HEK293 (cell line): ENCODE results near the gene PPAT.
"Not testable (repeated sequence)": the region's sequence is repeated elsewhere in the genome, so short reads cannot be mapped to it uniquely, and the experiment has no call there.

Experiments
- CTCF ChIA-PET: fragments of 350-600 bp; formaldehyde crosslinking; extraction: SDS; loops from one replicate; lab custom pipeline; 2021; ENCODE audit warnings: antibody characterized with exemption; lab: Yijun Ruan, JAX
- POLR2A ChIA-PET: fragments of 300-600 bp; formaldehyde crosslinking; extraction: SDS; loops from one replicate; lab custom pipeline; 2020; ENCODE audit warnings: antibody characterized with exemption, inconsistent platforms; lab: Yijun Ruan, JAX
- H3K27ac ChIP-seq: fragments of 200-500 bp; sonication (Bioruptor generic); 2 replicates; pipeline ENCODE4 v1.5.1; 2014; ENCODE audit warnings: low read depth, low read length, control low read depth, inconsistent platforms; ENCODE audit errors: extremely low read depth
- H3K36me3 ChIP-seq, 2 experiments: fragments of 200-500 bp in 1 of 2; sonication (Bioruptor generic) in 1 of 2; 1 replicate in 1 of 2; 2 replicates in 1 of 2; pipeline ENCODE4 v1.5.1; 2014 to 2017; ENCODE audit warnings: inconsistent platforms in 2 of 2, low read length in 2 of 2; ENCODE audit not compliant: control insufficient read depth in 2 of 2, insufficient read depth in 1 of 2
- H3K4me1 ChIP-seq: fragments of 200-500 bp; sonication (Bioruptor generic); 2 replicates; pipeline ENCODE4 v1.5.1; 2014; ENCODE audit warnings: mild to moderate bottlenecking, low read length, inconsistent platforms; ENCODE audit not compliant: control insufficient read depth, insufficient read depth
- H3K4me3 ChIP-seq: 2 replicates; pipeline ENCODE4 v1.5.1; 2011; ENCODE audit warnings: low read depth, mild to moderate bottlenecking, control low read depth, low read length, moderate library complexity
- H3K9me3 ChIP-seq: fragments of 200-500 bp; sonication (Bioruptor generic); 2 replicates; pipeline ENCODE4 v1.5.1; 2014; ENCODE audit warnings: low read depth, low read length, inconsistent platforms; ENCODE audit not compliant: control insufficient read depth, insufficient read depth
- KLF10 ChIP-seq: fragments of 450-650 bp; IDR thresholded peaks from 2 replicates; pipeline ENCODE4 v1.5.1; 2018; ENCODE audit warnings: missing biosample characterization, mild to moderate bottlenecking, missing genetic modification characterization
- KLF8 ChIP-seq: fragments of 450-650 bp; formaldehyde crosslinking; IDR thresholded peaks from 2 replicates; pipeline ENCODE4 v1.5.1; 2016; ENCODE audit warnings: missing biosample characterization, missing genetic modification characterization
- SETDB1 ChIP-seq: IDR thresholded peaks from one replicate; pipeline ENCODE4 v1.6.1; 2017; ENCODE audit warnings: mild to moderate bottlenecking, low read length, moderate library complexity, mixed read lengths; ENCODE audit not compliant: insufficient read length
- ZFP37 ChIP-seq: fragments of 450-650 bp; formaldehyde crosslinking; IDR thresholded peaks from 2 replicates; pipeline ENCODE4 v1.5.1; 2016; ENCODE audit warnings: missing biosample characterization, missing genetic modification characterization
- ZFP69B ChIP-seq: fragments of 450-650 bp; formaldehyde crosslinking; IDR thresholded peaks from 2 replicates; pipeline ENCODE4 v1.5.1; 2016; ENCODE audit warnings: missing biosample characterization, missing genetic modification characterization
- ZNF223 ChIP-seq: fragments of 450-650 bp; formaldehyde crosslinking; IDR thresholded peaks from 2 replicates; pipeline ENCODE4 v1.5.1; 2016; ENCODE audit warnings: missing biosample characterization, missing genetic modification characterization
- ZNF366 ChIP-seq: fragments of 450-650 bp; formaldehyde crosslinking; conservative IDR thresholded peaks from 2 replicates; pipeline ENCODE4 v1.5.1; 2016; ENCODE audit warnings: missing biosample characterization, missing genetic modification characterization
- ZNF558 ChIP-seq: fragments of 450-650 bp; formaldehyde crosslinking; IDR thresholded peaks from 2 replicates; pipeline ENCODE4 v1.5.1; 2016; ENCODE audit warnings: missing biosample characterization, missing genetic modification characterization
- ZNF670 ChIP-seq: fragments of 450-650 bp; formaldehyde crosslinking; IDR thresholded peaks from 2 replicates; pipeline ENCODE4 v1.5.1; 2016; ENCODE audit warnings: missing biosample characterization, missing genetic modification characterization, low read depth
- ZNF785 ChIP-seq: fragments of 450-650 bp; formaldehyde crosslinking; IDR thresholded peaks from 2 replicates; pipeline ENCODE4 v1.5.1; 2016; ENCODE audit warnings: missing biosample characterization, missing genetic modification characterization
- ZNF791 ChIP-seq: fragments of 450-650 bp; formaldehyde crosslinking; IDR thresholded peaks from 2 replicates; pipeline ENCODE4 v1.5.1; 2016; ENCODE audit warnings: missing biosample characterization, missing genetic modification characterization
- TF ChIP-seq, protein P1 (sequence below): fragments of 450-650 bp; formaldehyde crosslinking; IDR thresholded peaks from 2 replicates; pipeline ENCODE4 v1.5.1; 2016; ENCODE audit warnings: missing biosample characterization, missing genetic modification characterization, borderline replicate concordance
- TF ChIP-seq, protein P2 (sequence below): fragments of 450-650 bp; formaldehyde crosslinking; IDR thresholded peaks from 2 replicates; pipeline ENCODE4 v1.5.1; 2016; ENCODE audit warnings: missing biosample characterization, missing genetic modification characterization
- TF ChIP-seq, protein P3 (sequence below): fragments of 450-650 bp; IDR thresholded peaks from 2 replicates; pipeline ENCODE4 v1.5.1; 2018; ENCODE audit warnings: missing biosample characterization, mild to moderate bottlenecking, missing genetic modification characterization
- TF ChIP-seq, protein P4 (sequence below): fragments of 450-650 bp; formaldehyde crosslinking; IDR thresholded peaks from 2 replicates; pipeline ENCODE4 v1.5.1; 2016; ENCODE audit warnings: missing biosample characterization, missing genetic modification characterization

PPAT gene

DNA sequence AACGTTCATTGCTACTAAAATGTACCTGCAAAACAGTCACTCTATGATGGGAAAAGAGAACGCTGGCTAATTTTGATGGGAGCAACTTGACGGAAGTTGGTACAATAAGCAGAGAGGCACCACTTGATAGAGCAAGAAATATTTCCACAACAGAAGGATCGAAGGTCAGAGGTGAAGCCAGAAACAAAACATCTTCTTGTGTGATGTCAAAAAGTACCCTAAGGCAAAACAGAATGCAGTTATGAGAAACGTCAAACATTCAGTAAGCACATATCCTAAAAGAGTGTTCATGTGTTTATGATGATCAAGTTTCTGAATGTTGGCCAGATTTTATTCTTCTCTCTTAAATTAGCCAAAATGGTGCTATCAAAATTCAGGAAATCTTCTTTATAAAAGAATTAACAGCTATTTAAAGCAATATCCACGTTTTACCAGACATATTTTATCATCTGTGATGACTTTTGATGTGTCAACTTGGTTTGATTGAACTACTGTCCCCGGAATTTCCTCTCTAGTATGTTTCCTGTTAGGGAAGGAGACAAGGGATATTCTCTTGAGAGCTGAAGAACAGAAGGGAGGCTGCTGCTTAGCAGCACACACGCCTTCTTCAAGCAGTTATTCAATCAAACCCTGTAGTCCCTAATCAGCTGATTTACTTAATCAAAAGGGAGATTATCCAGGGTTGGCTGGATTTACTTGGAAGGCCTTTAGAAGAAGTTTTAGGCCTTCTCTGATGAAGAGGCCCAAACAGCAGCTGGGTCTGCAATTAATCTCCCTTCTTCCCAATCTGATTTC lies 63.8 kb downstream of the PPAT start (continued):
- TF ChIP-seq, protein P1, sequence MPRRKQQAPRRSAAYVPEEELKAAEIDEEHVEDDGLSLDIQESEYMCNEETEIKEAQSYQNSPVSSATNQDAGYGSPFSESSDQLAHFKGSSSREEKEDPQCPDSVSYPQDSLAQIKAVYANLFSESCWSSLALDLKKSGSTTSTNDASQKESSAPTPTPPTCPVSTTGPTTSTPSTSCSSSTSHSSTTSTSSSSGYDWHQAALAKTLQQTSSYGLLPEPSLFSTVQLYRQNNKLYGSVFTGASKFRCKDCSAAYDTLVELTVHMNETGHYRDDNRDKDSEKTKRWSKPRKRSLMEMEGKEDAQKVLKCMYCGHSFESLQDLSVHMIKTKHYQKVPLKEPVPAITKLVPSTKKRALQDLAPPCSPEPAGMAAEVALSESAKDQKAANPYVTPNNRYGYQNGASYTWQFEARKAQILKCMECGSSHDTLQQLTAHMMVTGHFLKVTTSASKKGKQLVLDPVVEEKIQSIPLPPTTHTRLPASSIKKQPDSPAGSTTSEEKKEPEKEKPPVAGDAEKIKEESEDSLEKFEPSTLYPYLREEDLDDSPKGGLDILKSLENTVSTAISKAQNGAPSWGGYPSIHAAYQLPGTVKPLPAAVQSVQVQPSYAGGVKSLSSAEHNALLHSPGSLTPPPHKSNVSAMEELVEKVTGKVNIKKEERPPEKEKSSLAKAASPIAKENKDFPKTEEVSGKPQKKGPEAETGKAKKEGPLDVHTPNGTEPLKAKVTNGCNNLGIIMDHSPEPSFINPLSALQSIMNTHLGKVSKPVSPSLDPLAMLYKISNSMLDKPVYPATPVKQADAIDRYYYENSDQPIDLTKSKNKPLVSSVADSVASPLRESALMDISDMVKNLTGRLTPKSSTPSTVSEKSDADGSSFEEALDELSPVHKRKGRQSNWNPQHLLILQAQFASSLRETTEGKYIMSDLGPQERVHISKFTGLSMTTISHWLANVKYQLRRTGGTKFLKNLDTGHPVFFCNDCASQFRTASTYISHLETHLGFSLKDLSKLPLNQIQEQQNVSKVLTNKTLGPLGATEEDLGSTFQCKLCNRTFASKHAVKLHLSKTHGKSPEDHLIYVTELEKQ (tag by site-specific recombination) = no peak
- no peak for TF ChIP-seq ZNF785 (tag by site-specific recombination)
- no peak for TF ChIP-seq ZNF558 (tag by site-specific recombination)
- TF ChIP-seq, protein P2, sequence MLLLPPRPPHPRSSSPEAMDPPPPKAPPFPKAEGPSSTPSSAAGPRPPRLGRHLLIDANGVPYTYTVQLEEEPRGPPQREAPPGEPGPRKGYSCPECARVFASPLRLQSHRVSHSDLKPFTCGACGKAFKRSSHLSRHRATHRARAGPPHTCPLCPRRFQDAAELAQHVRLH (tag by site-specific recombination) = no peak
- TF ChIP-seq ZFP37 (tag by site-specific recombination) = no peak
- no peak for TF ChIP-seq ZNF791 (tag by site-specific recombination)
- TF ChIP-seq ZNF223 (tag by site-specific recombination) = no peak
- no peak for TF ChIP-seq KLF8 (tag by site-specific recombination)
- TF ChIP-seq, protein P3, sequence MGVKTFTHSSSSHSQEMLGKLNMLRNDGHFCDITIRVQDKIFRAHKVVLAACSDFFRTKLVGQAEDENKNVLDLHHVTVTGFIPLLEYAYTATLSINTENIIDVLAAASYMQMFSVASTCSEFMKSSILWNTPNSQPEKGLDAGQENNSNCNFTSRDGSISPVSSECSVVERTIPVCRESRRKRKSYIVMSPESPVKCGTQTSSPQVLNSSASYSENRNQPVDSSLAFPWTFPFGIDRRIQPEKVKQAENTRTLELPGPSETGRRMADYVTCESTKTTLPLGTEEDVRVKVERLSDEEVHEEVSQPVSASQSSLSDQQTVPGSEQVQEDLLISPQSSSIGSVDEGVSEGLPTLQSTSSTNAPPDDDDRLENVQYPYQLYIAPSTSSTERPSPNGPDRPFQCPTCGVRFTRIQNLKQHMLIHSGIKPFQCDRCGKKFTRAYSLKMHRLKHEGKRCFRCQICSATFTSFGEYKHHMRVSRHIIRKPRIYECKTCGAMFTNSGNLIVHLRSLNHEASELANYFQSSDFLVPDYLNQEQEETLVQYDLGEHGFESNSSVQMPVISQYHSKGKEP (tag by site-specific recombination) = no peak
- no peak for TF ChIP-seq ZNF670
- TF ChIP-seq, all 188 proteins: peak for 0

DNA sequence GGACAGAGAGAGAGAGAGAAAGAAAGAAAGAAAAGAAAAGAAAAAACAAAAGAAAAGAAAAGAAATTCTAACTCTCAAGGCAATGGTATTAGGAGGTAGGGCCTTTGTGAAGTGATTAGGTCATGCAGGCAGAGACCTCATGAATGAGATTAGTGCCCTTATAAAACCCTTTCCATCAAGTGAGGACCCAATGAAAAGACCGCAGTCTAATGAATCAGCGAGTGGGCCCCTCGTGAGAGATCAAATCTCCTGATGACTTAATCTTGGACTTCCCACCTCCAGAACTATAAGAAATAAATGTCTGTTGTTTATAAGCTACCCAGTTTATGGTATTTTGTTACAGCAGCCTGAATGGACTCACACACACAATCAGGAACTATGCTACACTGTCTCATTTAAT lies 65.0 kb downstream of the PPAT start:
- TF ChIP-seq ZFP69B (tag by site-specific recombination) = 0 out of 2 replicates have a peak, but pooled peaks have one; percentile 45
- peak; percentile 88 for TF ChIP-seq SETDB1
- peak; percentile 69 for TF ChIP-seq ZNF366
- no peak for TF ChIP-seq KLF10 (tag by site-specific recombination)
- TF ChIP-seq, protein P4, sequence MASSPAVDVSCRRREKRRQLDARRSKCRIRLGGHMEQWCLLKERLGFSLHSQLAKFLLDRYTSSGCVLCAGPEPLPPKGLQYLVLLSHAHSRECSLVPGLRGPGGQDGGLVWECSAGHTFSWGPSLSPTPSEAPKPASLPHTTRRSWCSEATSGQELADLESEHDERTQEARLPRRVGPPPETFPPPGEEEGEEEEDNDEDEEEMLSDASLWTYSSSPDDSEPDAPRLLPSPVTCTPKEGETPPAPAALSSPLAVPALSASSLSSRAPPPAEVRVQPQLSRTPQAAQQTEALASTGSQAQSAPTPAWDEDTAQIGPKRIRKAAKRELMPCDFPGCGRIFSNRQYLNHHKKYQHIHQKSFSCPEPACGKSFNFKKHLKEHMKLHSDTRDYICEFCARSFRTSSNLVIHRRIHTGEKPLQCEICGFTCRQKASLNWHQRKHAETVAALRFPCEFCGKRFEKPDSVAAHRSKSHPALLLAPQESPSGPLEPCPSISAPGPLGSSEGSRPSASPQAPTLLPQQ = peak; percentile 69
- peaks cover 0 to 23% of the 10 kb centered on the region in 2 experiments for H3K36me3 ChIP-seq
- H3K4me1 ChIP-seq = no peaks in the 10 kb centered on the region
- ChIA-PET POLR2A (no interaction called here), CTCF (no interaction called here)
- H3K27ac ChIP-seq = no peak overlapping the region
- no peak overlapping the region for H3K4me3 ChIP-seq
- no peaks in the 10 kb centered on the region for H3K9me3 ChIP-seq

DNA sequence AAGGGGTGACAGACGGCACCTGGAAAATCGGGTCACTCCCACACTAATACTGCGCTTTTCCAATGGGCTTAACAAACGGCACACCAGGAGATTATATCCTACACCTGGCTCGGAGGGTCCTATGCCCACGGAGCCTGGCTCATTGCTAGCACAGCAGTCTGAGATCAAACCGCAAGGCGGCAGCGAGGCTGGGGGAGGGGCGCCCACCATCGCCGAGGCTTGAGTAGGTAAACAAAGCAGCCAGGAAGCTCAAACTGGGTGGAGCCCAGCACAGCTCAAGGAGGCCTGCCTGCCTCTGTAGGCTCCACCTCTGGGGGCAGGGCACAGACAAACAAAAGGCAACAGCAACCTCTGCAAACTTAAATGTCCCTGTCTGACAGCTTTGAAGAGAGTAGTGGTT lies 72.4 kb downstream of the PPAT start:
- H3K36me3 ChIP-seq, H3K9me3 ChIP-seq, POLR2A ChIA-PET, H3K4me3 ChIP-seq, H3K27ac ChIP-seq, CTCF ChIA-PET, H3K4me1 ChIP-seq: not testable (repeated sequence)
